Measurements from ENCODE around the gene CFAP70. TPM values are rescaled to one million over a fixed set of nuclear protein-coding genes. Genes with fewer than 3 reads are reported as not detected.

CFAP70 gene
- total RNA-seq, 8 experiments from 2014 or later, result 0.71 to 16.6 (median 2.0) TPM

GRCh38 chr10:73376679-73377078 is 18.0 kb upstream of the CFAP70 start:
- in situ Hi-C loops (cut with MboI; ENCODE audit: low pct_unique_long_range_greater_than_20kb in 2 of 9, low sequenced_read_pairs in 9 of 9, unreplicated experiment in 9 of 9), result no loop called here
- ATAC-seq (replicated peaks in 6 of 8), result no peak
- Histone ChIP-seq H3K4me1 (replicated peaks in 1 of 2) (no peaks in the 10 kb centered on the region), H3K27ac (no peak overlapping the region), H3K4me3 (no peak overlapping the region)
- WGBS, 10 experiments, result 80 to 100% (median 89%) methylated on average over 1 to 3 of the region's 3 CpGs; no CpG with 5 or more reads in 1 of the 10 experiments

- no peak overlapping the region for H3K4me3 ChIP-seq
- in situ Hi-C loops (cut with MboI; ENCODE audit: low pct_unique_long_range_greater_than_20kb in 2 of 9, low sequenced_read_pairs in 9 of 9, unreplicated experiment in 9 of 9), result no loop called here
- ATAC-seq (replicated peaks in 6 of 8), result no peak
- no peak overlapping the region for H3K27ac ChIP-seq
- 93 to 100% (median 100%) methylated on average over 2 to 4 of the region's 4 CpGs; no CpG with 5 or more reads in 3 of the 10 experiments for WGBS, 10 experiments
- H3K4me1 ChIP-seq (replicated peaks in 1 of 2), result peaks cover 0 to 7% of the 10 kb centered on the region in 2 donors
These were observed 9.6 kb upstream of the CFAP70 start for GRCh38 chr10:73368238-73368637.

- H3K4me3 ChIP-seq, result no peak overlapping the region
- in situ Hi-C loops (cut with MboI; ENCODE audit: low pct_unique_long_range_greater_than_20kb in 2 of 9, low sequenced_read_pairs in 9 of 9, unreplicated experiment in 9 of 9), result no loop called here
- 62 to 100% (median 96%) methylated on average over 1 to 6 of the region's 6 CpGs for WGBS, 10 experiments
- H3K27ac ChIP-seq, result no peak overlapping the region
- peaks cover 0 to 7% of the 10 kb centered on the region in 2 donors for H3K4me1 ChIP-seq (replicated peaks in 1 of 2)
- ATAC-seq (replicated peaks in 6 of 8), result peak in 2 of 8 experiments; percentile 24 to 29
These were observed 8.0 kb upstream of the CFAP70 start for GRCh38 chr10:73366381-73367298.

- H3K4me3 ChIP-seq, result no peak overlapping the region
- 80 to 100% (median 100%) methylated on average over 1 to 3 of the region's 3 CpGs; no CpG with 5 or more reads in 1 of the 10 experiments for WGBS, 10 experiments
- in situ Hi-C loops (cut with MboI; ENCODE audit: low pct_unique_long_range_greater_than_20kb in 2 of 9, low sequenced_read_pairs in 9 of 9, unreplicated experiment in 9 of 9), result no loop called here
- peaks cover 0 to 7% of the 10 kb centered on the region in 2 donors for H3K4me1 ChIP-seq (replicated peaks in 1 of 2)
- no peak for ATAC-seq (replicated peaks in 6 of 8)
- H3K27ac ChIP-seq, result no peak overlapping the region
These were observed 6.3 kb upstream of the CFAP70 start for GRCh38 chr10:73364964-73365363.

- in situ Hi-C loops (cut with MboI; ENCODE audit: low pct_unique_long_range_greater_than_20kb in 2 of 9, low sequenced_read_pairs in 9 of 9, unreplicated experiment in 9 of 9), result no loop called here
- Histone ChIP-seq H3K27ac (no peak overlapping the region), H3K4me3 (no peak overlapping the region), H3K4me1 (replicated peaks in 1 of 2) (no peaks in the 10 kb centered on the region)
- WGBS, 10 experiments, result 0 to 100% (median 92%) methylated on average over 1 to 8 of the region's 8 CpGs; no CpG with 5 or more reads in 1 of the 10 experiments
- no peak for ATAC-seq (replicated peaks in 6 of 8)
These were observed 828 bp upstream of the CFAP70 start for GRCh38 chr10:73359492-73359891.

- H3K4me1 ChIP-seq (replicated peaks in 1 of 2), result no peaks in the 10 kb centered on the region
- peak overlapping the region; percentile 58 to 87 (median 76) for H3K4me3 ChIP-seq
- in situ Hi-C loops (cut with MboI; ENCODE audit: low pct_unique_long_range_greater_than_20kb in 2 of 9, low sequenced_read_pairs in 9 of 9, unreplicated experiment in 9 of 9), result no loop called here
- 0 to 100% (median 44%) methylated on average over 1 to 3 of the region's 5 CpGs for WGBS, 10 experiments
- ATAC-seq (replicated peaks in 6 of 8), result no peak
- H3K27ac ChIP-seq, result no peak overlapping the region
These were observed 843 bp downstream of the CFAP70 start for GRCh38 chr10:73357821-73358220.

GRCh38 chr10:73357166-73357565 is 1.5 kb downstream of the CFAP70 start:
- ATAC-seq (replicated peaks in 6 of 8), result no peak
- H3K27ac ChIP-seq, result no peak overlapping the region
- H3K4me1 ChIP-seq (replicated peaks in 1 of 2), result no peaks in the 10 kb centered on the region
- no peak overlapping the region for H3K4me3 ChIP-seq
- 33 to 64% (median 55%) methylated on average over 2 to 4 of the region's 4 CpGs; no CpG with 5 or more reads in 2 of the 10 experiments for WGBS, 10 experiments
- in situ Hi-C loops (cut with MboI; ENCODE audit: low pct_unique_long_range_greater_than_20kb in 2 of 9, low sequenced_read_pairs in 9 of 9, unreplicated experiment in 9 of 9), result no loop called here

- no peak for ATAC-seq (replicated peaks in 6 of 8)
- Histone ChIP-seq H3K27ac (no peak overlapping the region), H3K4me1 (replicated peaks in 1 of 2) (no peaks in the 10 kb centered on the region), H3K4me3 (no peak overlapping the region)
- in situ Hi-C loops (cut with MboI; ENCODE audit: low pct_unique_long_range_greater_than_20kb in 2 of 9, low sequenced_read_pairs in 9 of 9, unreplicated experiment in 9 of 9), result no loop called here
- 89 to 100% (median 100%) methylated on average over 1 of the region's 1 CpG; no CpG with 5 or more reads in 6 of the 10 experiments for WGBS, 10 experiments
These were observed 14.4 kb downstream of the CFAP70 start for GRCh38 chr10:73344269-73344668.

GRCh38 chr10:73340121-73340520 is 18.5 kb downstream of the CFAP70 start:
- Histone ChIP-seq H3K4me3 (no peak overlapping the region), H3K4me1 (replicated peaks in 1 of 2) (no peaks in the 10 kb centered on the region), H3K27ac (no peak overlapping the region)
- in situ Hi-C loops (cut with MboI; ENCODE audit: low pct_unique_long_range_greater_than_20kb in 2 of 9, low sequenced_read_pairs in 9 of 9, unreplicated experiment in 9 of 9), result no loop called here
- peak in 1 of 8 experiments; percentile 32 for ATAC-seq (replicated peaks in 6 of 8)
- WGBS, 10 experiments, result 20 to 90% (median 80%) methylated on average over 1 to 2 of the region's 3 CpGs; no CpG with 5 or more reads in 7 of the 10 experiments

- H3K27ac ChIP-seq, result no peak overlapping the region
- 63 to 100% (median 80%) methylated on average over 1 to 4 of the region's 7 CpGs; no CpG with 5 or more reads in 5 of the 10 experiments for WGBS, 10 experiments
- H3K4me1 ChIP-seq (replicated peaks in 1 of 2), result no peaks in the 10 kb centered on the region
- in situ Hi-C loops (cut with MboI; ENCODE audit: low pct_unique_long_range_greater_than_20kb in 2 of 9, low sequenced_read_pairs in 9 of 9, unreplicated experiment in 9 of 9), result no loop called here
- no peak overlapping the region for H3K4me3 ChIP-seq
- no peak for ATAC-seq (replicated peaks in 6 of 8)
These were observed 19.2 kb downstream of the CFAP70 start for GRCh38 chr10:73339436-73339835.

GRCh38 chr10:73338801-73339368 is 19.8 kb downstream of the CFAP70 start:
- 58 to 82% (median 73%) methylated on average over 2 to 7 of the region's 8 CpGs; no CpG with 5 or more reads in 1 of the 10 experiments for WGBS, 10 experiments
- in situ Hi-C loops (cut with MboI; ENCODE audit: low pct_unique_long_range_greater_than_20kb in 2 of 9, low sequenced_read_pairs in 9 of 9, unreplicated experiment in 9 of 9), result no loop called here
- Histone ChIP-seq H3K4me1 (replicated peaks in 1 of 2) (no peaks in the 10 kb centered on the region), H3K4me3 (no peak overlapping the region), H3K27ac (no peak overlapping the region)
- no peak for ATAC-seq (replicated peaks in 6 of 8)

GRCh38 chr10:73333202-73333601 is 25.5 kb downstream of the CFAP70 start:
- Histone ChIP-seq H3K4me3 (no peak overlapping the region), H3K27ac (no peak overlapping the region), H3K4me1 (replicated peaks in 1 of 2) (no peaks in the 10 kb centered on the region)
- no peak for ATAC-seq (replicated peaks in 6 of 8)
- WGBS, 10 experiments, result 89 to 100% (median 100%) methylated on average over 1 of the region's 1 CpG; no CpG with 5 or more reads in 1 of the 10 experiments
- in situ Hi-C loops (cut with MboI; ENCODE audit: low pct_unique_long_range_greater_than_20kb in 2 of 9, low sequenced_read_pairs in 9 of 9, unreplicated experiment in 9 of 9), result no loop called here

- ATAC-seq (replicated peaks in 6 of 8), result no peak
- WGBS, 10 experiments, result 0 to 100% (median 73%) methylated on average over 1 to 2 of the region's 2 CpGs; no CpG with 5 or more reads in 3 of the 10 experiments
- Histone ChIP-seq H3K4me3 (no peak overlapping the region), H3K27ac (no peak overlapping the region), H3K4me1 (replicated peaks in 1 of 2) (no peaks in the 10 kb centered on the region)
- in situ Hi-C loops (cut with MboI; ENCODE audit: low pct_unique_long_range_greater_than_20kb in 2 of 9, low sequenced_read_pairs in 9 of 9, unreplicated experiment in 9 of 9), result no loop called here
These were observed 26.3 kb downstream of the CFAP70 start for GRCh38 chr10:73332379-73332778.
